ENCODE data around the gene C13orf42. TPM values are rescaled to one million over a fixed set of nuclear protein-coding genes. Genes with fewer than 3 reads are reported as not detected.

Gene C13orf42
- total RNA-seq, 4 donors from 2014 or later, result 0.10 TPM; not detected in 3

- intact Hi-C loops (cut with DNase I; ENCODE audit: low total_unique reads), result no loop called here
- no peak for TF ChIP-seq POLR2A (IDR thresholded peaks at IDR 0.05)
- TF ChIP-seq CTCF (IDR thresholded peaks at IDR 0.05), result no peak
- H3K4me3 ChIP-seq (ENCODE audit: low read depth, poor library complexity, severe bottlenecking), result no peak overlapping the region
- DNase-seq (ENCODE audit: low spot score in 2 of 2), result no peak
- 58 to 65% methylated on average over 9 of the region's 9 CpGs for WGBS, 2 donors
Observed at GRCh38 chr13:51067210-51067701, 43.8 kb downstream of the C13orf42 start.

GRCh38 chr13:51066091-51066831 lies 44.8 kb downstream of the C13orf42 start:
- TF ChIP-seq POLR2A (IDR thresholded peaks at IDR 0.05) (no peak), CTCF (IDR thresholded peaks at IDR 0.05) (no peak)
- H3K4me3 ChIP-seq (ENCODE audit: low read depth, poor library complexity, severe bottlenecking), result no peak overlapping the region
- 39 to 40% methylated on average over 15 of the region's 15 CpGs for WGBS, 2 donors
- intact Hi-C loops (cut with DNase I; ENCODE audit: low total_unique reads), result no loop called here
- no peak for DNase-seq (ENCODE audit: low spot score in 2 of 2)

GRCh38 chr13:51065372-51066090 lies 45.5 kb downstream of the C13orf42 start:
- WGBS, 2 donors, result 70 to 74% methylated on average over 10 of the region's 10 CpGs
- intact Hi-C loops (cut with DNase I; ENCODE audit: low total_unique reads), result no loop called here
- TF ChIP-seq POLR2A (IDR thresholded peaks at IDR 0.05), result no peak
- TF ChIP-seq CTCF (IDR thresholded peaks at IDR 0.05), result no peak
- DNase-seq (ENCODE audit: low spot score in 2 of 2), result no peak
- H3K4me3 ChIP-seq (ENCODE audit: low read depth, poor library complexity, severe bottlenecking), result no peak overlapping the region

GRCh38 chr13:51064753-51065152 lies 46.3 kb downstream of the C13orf42 start:
- no peak overlapping the region for H3K4me3 ChIP-seq (ENCODE audit: low read depth, poor library complexity, severe bottlenecking)
- intact Hi-C loops (cut with DNase I; ENCODE audit: low total_unique reads), result no loop called here
- TF ChIP-seq CTCF (IDR thresholded peaks at IDR 0.05), result no peak
- TF ChIP-seq POLR2A (IDR thresholded peaks at IDR 0.05), result no peak
- DNase-seq (ENCODE audit: low spot score in 2 of 2), result no peak
- whole genome bisulfite sequencing, 2 donors, result 89 to 92% methylated on average over 4 of the region's 4 CpGs

GRCh38 chr13:51063909-51064308 lies 47.2 kb downstream of the C13orf42 start:
- no peak for TF ChIP-seq CTCF (IDR thresholded peaks at IDR 0.05)
- TF ChIP-seq POLR2A (IDR thresholded peaks at IDR 0.05), result no peak
- no peak for DNase-seq (ENCODE audit: low spot score in 2 of 2)
- intact Hi-C loops (cut with DNase I; ENCODE audit: low total_unique reads), result no loop called here
- 85 to 91% methylated on average over 3 of the region's 3 CpGs for WGBS, 2 donors
- H3K4me3 ChIP-seq (ENCODE audit: low read depth, poor library complexity, severe bottlenecking), result no peak overlapping the region
